Stimulated activated CD8-positive, alpha-beta memory T cell treated with anti-CD3 and anti-CD28 coated beads, Interleukin-15, amount 100 ng/mL, for 4 hours (primary cell): ENCODE measurements around the gene SHISAL1.
"Not testable (repeated sequence)": the region's sequence is repeated elsewhere in the genome, so short reads cannot be mapped to it uniquely, and the experiment has no call there.

ENCODE experiments used
- DNase-seq, 2 donors: peaks; one replicate each; pipeline ENCODE4 v3.0.0-alpha.2; 2020; ENCODE audit warnings: low read depth in 2 of 2

The SHISAL1 gene

GRCh38 chr22:44261164-44261860, 51.4 kb downstream of the SHISAL1 start:
- no peak for DNase-seq

DNA sequence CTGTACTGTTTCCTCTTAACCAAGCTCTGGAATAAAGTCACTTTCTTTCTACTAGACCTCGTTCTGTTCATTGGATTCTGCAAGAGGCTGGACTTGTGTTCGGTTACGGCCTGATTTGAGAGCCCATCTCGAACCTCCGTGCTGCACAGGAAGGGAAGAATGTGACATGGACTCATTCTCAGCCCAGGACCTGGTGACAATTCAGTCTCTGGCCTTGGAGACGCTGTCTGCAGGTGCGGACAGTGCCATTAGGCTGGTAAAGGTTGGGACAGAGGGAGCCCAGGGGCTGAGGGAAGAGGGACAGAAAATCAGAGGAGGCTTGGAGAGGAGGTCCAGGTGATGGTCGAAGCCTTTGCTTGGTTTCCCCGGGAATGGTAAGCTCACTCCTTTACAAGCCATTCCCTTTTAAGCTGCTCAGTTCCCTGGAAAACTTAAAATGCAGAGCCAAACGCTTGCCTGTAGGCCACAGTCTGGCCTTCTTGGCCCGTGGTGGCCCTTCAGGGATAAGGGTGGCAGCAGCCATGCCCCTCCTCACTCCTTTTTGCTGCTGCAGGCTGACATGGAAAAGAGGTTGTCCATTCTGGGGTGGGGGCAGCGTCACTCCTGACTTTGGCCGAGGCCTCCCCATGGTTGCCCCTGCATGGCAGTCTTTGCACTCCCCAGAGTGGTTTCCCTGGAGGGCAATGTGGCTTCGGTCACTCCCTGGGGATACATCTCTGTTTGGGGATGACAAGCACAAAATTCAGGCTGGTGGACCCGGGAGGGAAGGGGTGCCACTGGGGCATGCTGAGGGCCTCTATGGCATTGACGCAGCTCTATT, 52.3 kb downstream of the SHISAL1 start:
- no peak for DNase-seq

DNA sequence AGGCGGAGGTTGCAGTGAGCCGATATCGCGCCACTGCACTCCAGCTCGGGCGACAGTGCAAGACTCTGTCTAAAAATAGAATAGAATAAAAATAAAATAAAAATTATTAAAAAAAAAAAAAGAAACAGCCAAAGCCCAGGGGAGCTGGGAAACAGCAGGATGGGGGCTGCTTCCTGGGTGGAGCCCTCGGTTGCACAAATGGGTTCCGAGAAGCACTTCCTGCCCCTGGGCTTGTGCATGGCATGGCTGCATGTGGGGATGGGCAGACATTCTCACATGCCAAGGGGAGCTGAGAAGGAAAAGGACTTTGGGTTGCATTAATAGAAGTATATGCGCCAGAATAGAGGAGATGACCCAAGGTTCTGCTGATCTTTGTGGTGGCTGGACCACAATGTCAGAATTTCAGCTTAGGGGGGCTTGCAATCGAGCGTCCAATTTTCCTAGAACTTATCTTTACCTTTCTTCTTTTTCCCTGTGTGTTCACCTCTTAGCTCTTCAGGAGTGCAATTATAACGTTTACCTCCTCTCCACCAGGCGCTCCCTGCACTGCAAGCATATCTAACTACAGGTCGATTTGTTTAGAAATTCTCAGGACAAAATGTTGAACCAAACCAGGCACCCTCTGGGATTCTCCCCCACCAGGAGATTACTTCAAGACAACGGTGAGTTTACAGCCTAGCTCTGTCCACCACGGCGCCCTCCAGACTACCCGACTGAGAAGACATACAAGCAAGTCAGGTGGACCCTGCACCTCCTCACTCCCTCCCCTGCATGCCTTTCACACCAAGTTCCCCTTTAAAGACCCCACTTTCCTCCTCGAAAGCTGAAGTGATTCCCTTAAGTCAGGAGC, 53.2 kb downstream of the SHISAL1 start:
- no peak for DNase-seq

- no peak for DNase-seq
Observed at GRCh38 chr22:44256556-44257485, 55.9 kb downstream of the SHISAL1 start.

DNA sequence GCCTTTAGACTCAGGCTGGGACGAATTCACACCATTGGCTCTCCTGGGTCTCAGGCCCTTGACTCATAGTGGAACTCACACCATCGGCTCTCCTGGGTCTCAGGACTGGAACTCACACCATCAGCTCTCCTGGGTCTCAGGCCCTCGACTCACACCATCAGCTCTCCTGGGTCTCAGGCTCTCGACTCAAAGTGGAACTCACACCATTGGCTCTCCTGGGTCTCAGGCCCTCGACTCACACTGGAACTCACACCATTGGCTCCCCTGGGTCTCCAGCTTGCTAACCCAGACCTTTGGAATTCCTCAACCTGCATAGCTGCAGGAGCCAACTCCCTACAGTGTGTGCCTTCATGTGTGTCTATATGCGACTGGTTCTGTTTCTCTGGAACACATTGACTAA, 56.7 kb downstream of the SHISAL1 start:
- no peak for DNase-seq

DNA sequence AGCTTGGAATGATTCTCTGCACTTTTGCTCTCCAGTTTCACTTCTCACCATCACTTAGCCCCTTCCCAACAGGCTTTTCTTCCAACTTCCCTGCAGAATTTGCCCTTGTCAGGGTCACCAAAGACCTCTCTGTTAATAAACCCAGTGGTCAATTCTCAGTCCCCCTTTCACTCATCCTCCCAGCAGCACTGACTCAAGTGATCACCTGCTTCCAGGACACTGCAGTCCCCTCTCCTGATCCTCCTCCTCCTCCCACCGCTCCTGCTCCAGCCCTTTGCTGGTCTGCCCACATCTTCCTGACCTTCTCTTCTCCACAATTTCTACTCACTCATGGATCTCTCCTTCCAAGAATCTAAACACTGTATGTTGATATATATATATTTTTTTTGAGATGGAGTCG, 57.9 kb downstream of the SHISAL1 start:
- DNase-seq: no peak

GRCh38 chr22:44249376-44250147, 63.2 kb downstream of the SHISAL1 start:
- no peak for DNase-seq

- DNase-seq: no peak
Observed at GRCh38 chr22:44248926-44249325, 63.8 kb downstream of the SHISAL1 start.

DNA sequence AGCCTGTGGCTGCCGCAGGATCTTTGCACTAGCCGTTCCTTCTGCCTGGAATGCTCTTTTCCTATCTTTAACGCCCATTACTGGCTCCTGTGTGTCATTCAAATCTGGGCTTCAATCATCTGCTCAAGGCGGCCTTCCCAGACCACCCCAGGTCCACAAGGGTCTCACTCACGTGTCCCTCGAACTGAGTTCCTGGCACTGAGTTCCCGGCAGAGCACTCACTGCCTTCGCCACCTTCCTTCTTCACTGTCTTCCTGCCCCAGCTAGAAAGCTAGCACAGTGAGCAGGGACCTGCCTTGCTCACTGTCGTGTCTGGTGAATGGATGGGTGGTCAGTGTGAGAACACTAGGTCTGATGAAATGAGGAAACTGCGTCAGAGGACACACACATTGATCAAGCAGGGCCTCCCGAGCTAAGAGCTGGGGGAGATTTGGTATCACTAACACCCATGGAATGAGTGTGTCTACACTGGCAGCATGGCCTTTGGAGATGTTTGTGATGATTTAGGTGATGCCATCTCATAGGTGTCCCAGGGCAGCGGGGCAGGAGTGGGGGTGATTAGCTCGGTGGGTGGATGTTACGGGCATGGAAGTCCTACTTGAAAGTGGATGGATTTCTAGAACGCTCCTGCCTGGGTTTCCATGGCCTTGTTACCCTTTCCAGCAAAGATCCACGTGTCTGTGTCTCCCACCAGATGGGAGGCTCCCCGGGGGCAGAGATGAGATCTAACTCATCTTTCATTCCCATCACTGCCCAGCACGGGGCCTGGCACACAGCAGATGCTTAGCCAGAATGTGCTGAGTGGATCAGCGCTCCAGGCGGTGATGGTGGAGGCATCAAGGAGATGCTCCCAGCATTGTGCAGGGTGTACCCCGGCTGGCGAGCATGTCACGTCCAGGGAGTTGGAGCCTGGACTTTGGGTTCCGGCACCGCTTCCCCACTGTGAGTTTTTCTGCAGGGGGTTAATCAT, 64.5 kb downstream of the SHISAL1 start:
- DNase-seq: no peak

DNA sequence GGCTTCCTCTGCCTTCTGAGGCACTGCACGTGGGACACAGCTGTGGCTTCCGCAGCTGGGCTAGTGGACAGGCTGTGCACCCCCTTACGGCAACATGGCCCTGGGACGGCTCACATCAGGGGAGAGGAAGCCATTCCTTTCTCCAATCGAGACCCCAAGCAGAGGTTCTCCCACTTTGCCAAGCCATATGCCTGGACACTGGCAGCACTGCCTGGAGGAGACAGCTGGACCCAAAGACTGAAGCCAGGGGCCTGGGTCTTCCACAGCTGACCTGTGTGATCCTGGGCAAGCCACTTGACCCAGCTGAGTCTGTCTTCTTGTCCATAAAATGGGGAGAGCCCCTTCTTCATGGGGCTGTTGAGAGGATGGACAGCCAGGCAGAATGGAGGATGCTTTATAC, 65.4 kb downstream of the SHISAL1 start:
- no peak for DNase-seq

DNA sequence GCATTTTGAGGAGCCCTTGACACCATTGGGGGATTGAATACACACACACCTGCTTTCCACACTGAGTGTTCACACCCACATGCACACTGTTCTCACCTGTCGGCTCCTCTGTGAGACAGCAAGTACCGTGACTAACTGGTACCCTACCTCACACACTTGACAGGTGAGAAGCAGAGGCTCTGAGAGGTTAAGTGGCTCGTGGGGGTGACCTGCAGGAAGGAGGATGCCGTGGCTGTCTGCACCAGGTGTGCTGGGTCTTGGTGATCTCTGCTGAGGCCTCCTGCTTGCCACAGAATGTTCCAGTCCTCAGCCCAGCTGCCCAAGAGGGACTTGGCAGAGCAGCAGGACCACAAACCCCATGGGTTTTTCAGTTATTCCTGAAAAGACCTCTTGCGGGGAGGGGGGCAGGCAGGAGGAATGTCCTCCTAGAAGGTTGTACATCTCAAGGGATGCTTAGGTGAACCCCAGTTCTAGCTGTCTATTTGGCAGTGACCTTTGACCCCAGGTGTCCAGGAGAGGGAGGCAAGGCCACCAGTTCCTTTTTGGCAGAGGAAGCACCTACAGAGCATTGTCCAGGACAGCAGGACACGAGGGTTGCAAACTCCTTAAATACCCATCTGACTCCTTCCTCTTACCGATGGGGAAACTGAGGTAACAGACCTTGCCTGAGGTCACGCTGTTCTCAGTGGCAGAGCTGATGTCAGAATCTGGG, 66.0 kb downstream of the SHISAL1 start:
- no peak for DNase-seq

DNA sequence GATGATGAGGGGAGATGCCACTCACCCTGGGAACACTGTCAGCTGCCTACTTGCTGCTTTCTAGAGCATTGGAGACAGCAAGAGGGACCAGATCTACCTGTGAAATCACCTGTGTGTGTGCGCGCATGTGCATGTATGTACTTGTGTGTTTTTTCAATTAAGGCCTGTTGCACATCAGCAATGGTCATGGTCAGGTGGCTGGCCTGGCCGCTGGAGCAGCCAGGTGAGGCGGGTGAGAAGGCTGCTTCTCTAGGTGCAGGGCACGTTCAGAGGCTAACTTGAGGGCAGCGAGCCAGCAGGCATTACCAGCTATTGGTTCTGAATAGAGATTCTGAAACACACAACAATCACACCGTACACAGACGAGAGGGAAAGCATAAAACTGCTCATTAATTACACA, 66.9 kb downstream of the SHISAL1 start:
- DNase-seq: no peak

DNA sequence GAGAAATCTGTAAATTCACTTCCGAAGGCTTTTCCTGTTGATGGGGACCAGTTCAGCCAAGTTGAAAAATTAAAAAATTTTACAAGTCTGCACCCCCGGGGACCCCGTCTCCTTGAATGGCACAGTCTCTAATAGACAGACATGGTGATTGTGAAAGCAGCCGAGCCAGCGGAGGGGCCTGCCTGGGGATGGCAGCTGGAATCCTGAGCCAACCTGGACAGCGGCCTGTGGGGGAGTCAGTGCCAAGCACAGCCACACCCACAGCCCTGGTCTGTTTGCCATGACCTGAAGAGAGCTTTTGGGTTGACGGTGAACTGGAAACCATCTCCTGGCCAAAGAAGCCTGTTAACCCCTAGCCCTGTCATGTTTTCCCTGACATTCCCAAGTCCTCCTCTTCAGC, 67.3 kb downstream of the SHISAL1 start:
- DNase-seq: no peak

DNA sequence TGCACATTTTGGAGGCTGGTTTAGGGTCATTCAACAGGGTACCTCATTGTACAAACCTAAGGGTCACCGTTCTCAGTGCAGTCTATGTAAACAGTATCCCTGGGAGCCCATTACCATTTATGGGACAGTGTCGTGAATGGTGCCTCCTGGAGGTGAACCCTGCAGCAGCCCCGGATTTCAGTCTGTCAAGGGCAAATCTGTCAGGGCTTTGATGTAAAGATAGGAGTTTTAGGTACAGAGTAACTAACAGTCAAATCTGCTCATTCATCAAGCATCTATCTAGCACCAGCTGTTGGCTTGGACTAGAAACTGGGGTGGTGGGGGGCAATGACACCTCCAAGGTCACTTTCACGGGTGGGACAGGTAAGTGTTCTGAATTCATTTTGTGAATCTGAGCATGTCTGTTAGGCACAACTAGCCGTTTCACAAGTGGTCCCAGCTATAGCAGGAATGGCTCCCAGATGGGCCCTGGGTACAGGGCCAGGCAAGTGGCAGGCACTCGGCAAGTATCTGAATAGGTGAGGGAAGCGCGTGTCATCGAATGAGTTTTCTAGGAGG, 68.4 kb downstream of the SHISAL1 start:
- DNase-seq: no peak

DNA sequence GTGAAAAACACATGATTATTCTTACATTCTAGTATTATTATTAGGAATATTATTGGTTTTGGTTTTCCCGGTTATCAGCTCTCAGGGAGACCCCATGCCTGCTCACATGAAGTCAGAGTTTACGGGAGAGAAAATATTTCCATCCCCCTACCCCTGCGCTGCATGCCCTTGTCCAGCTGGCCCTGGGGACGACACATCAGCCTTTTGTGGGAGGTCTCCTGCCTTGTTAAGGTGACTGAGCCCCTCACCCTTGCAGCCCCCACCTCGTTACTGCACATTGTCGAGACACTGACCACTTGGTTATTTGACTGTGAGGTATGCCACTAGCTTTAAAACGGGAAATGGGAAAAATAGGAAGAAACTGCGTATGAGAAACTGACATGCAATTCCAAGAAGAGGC, 69.0 kb downstream of the SHISAL1 start:
- no peak for DNase-seq

GRCh38 chr22:44242946-44243724, 69.6 kb downstream of the SHISAL1 start:
- no peak for DNase-seq

DNA sequence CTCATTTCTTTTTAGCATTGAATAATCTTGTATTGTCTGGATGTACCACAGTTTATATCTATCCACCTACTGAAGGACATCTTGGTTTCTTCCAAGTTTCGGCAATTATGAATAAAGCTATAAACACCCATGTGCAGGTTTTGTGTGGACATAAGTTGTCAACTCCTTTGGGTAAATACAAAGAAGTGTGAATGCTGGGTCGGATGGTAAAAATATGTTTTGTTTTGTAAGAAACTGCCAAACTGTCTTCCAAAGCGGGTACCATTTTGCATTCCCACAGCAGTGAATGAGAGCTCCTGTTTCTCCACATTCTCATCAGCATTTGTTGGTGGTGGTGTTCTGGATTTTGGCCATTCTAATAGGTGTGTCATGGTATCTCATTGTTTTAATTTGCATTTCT, 71.6 kb downstream of the SHISAL1 start:
- DNase-seq: not testable (repeated sequence)

DNA sequence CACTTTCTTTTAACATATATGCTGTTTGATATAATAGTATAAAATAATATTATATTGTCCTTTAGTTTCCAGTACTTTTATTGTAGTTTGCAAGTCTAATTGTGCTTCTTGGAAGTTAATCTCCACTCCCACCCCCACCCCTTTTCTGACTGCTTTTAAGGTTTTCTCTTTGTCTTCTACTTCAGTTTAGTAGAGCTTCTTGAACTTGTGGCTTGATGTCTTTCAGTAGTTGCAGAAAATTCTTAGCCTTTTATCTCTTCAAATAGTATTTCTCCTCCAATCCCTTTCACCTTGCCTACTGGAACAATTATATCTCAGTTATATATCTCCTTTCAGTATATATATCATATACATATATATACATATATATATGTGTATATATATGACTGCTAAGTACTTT, 75.5 kb downstream of the SHISAL1 start:
- DNase-seq: no peak
